B cell (primary cell): ENCODE data around the gene COL26A1. TPM values are rescaled to one million over a fixed set of nuclear protein-coding genes. Genes with fewer than 3 reads are reported as not detected.

Experiments used
- ATAC-seq: fragments of 200-7000 bp; cut with Tn5 transposase; one replicate; pipeline ENCODE4 v1.10.0; 2021; ENCODE audit warnings: low read depth, mild to moderate bottlenecking, moderate number of reproducible peaks, moderate library complexity
- CTCF ChIA-PET: fragments of 350-600 bp; sonication (Branson Sonifier 250); formaldehyde crosslinking; loops from one replicate; lab custom pipeline; 2021; ENCODE audit warnings: antibody characterized with exemption, inconsistent platforms; lab: Charles Lee
- POLR2A ChIA-PET: fragments of 350-600 bp; sonication (Branson Sonifier 250); formaldehyde crosslinking; loops from one replicate; lab custom pipeline; 2021; ENCODE audit warnings: antibody characterized with exemption; lab: Charles Lee
- DNase-seq: peaks from one replicate; pipeline ENCODE4 v3.0.0; 2013
- H2AFZ ChIP-seq: 2 replicates; pipeline ENCODE4 v1.6.1; 2012; ENCODE audit warnings: mild to moderate bottlenecking, low read depth, low read length; ENCODE audit not compliant: insufficient read depth, poor library complexity, severe bottlenecking
- H3K27ac ChIP-seq, 2 donors: 1 replicate in 1 of 2; 2 replicates in 1 of 2; pipeline ENCODE4 v1.5.1; 2012 to 2013; ENCODE audit warnings: low read length in 2 of 2, mild to moderate bottlenecking in 2 of 2, moderate library complexity in 1 of 2
- H3K27me3 ChIP-seq, 4 experiments: fragments of 200-600 bp in 1 of 4; sonication (generic) in 1 of 4; replicated peaks in 1 of 4; 1 replicate in 2 of 4; 2 replicates in 2 of 4; pipeline versions ENCODE4 v1.6.1 to v1.7.0; 2013 to 2016; ENCODE audit warnings: low read length in 3 of 4, mild to moderate bottlenecking in 2 of 4, mixed read lengths in 1 of 4, moderate library complexity in 1 of 4; ENCODE audit not compliant: insufficient read depth in 4 of 4, control insufficient read depth in 3 of 4; ENCODE audit errors: control extremely low read depth in 1 of 4
- H3K36me3 ChIP-seq, 2 experiments: replicated peaks in 1 of 2; 1 replicate in 1 of 2; 2 replicates in 1 of 2; pipeline versions ENCODE4 v1.6.1 to v1.7.1; 2013; ENCODE audit warnings: low read length in 1 of 2; ENCODE audit not compliant: insufficient read depth in 2 of 2, control insufficient read depth in 1 of 2; ENCODE audit errors: control extremely low read depth in 1 of 2, extremely low read depth in 1 of 2
- H3K4me1 ChIP-seq, 2 donors: fragments of 200-600 bp in 1 of 2; sonication (generic) in 1 of 2; 1 replicate in 1 of 2; 2 replicates in 1 of 2; pipeline versions ENCODE4 v1.5.1 to v1.6.1; 2013 to 2017; ENCODE audit warnings: low read length in 2 of 2; ENCODE audit not compliant: control insufficient read depth in 2 of 2, insufficient read depth in 2 of 2
- H3K4me2 ChIP-seq: replicated peaks from 2 replicates; pipeline ENCODE3; 2012; ENCODE audit warnings: mild to moderate bottlenecking, low read depth, low read length; ENCODE audit not compliant: poor library complexity, severe bottlenecking
- H3K4me3 ChIP-seq, 5 experiments: fragments of 200-600 bp in 1 of 5; sonication (generic) in 1 of 5; 1 replicate in 3 of 5; 2 replicates in 2 of 5; pipeline versions ENCODE4 v1.5.1 to v1.7.0; 2011 to 2016; ENCODE audit warnings: low read length in 4 of 5, mild to moderate bottlenecking in 4 of 5, low read depth in 2 of 5, control low read depth in 1 of 5, moderate library complexity in 1 of 5; ENCODE audit not compliant: insufficient read depth in 1 of 5; ENCODE audit errors: control extremely low read depth in 1 of 5, extremely low read depth in 1 of 5
- H3K79me2 ChIP-seq: fragments of 200-600 bp; sonication (generic); one replicate; pipeline ENCODE4 v1.6.0; 2016; ENCODE audit warnings: low read length; ENCODE audit not compliant: control insufficient read depth, insufficient read depth
- H3K9ac ChIP-seq: fragments of 200-600 bp; sonication (generic); 2 replicates; pipeline ENCODE4 v1.6.1; 2017; ENCODE audit warnings: mild to moderate bottlenecking, low read length, moderate library complexity
- H3K9me3 ChIP-seq, 3 donors: one replicate each; pipeline versions ENCODE4 v1.6.1 to v1.7.1; 2013; ENCODE audit warnings: low read length in 2 of 3; ENCODE audit not compliant: control insufficient read depth in 2 of 3, insufficient read depth in 1 of 3; ENCODE audit errors: control extremely low read depth in 1 of 3
- H4K20me1 ChIP-seq: 2 replicates; pipeline ENCODE4 v1.6.0; 2012; ENCODE audit warnings: mild to moderate bottlenecking, low read length; ENCODE audit not compliant: insufficient read depth, control insufficient read depth, poor library complexity, severe bottlenecking
- H3K27ac Mint-ChIP-seq: one replicate; pipeline ENCODE4 v1.8.0; 2021; ENCODE audit warnings: mixed read lengths
- H3K27me3 Mint-ChIP-seq: one replicate; pipeline ENCODE4 v1.8.0; 2021; ENCODE audit warnings: mixed read lengths
- H3K4me1 Mint-ChIP-seq: one replicate; pipeline ENCODE4 v1.8.0; 2021; ENCODE audit warnings: mixed read lengths
- H3K4me3 Mint-ChIP-seq: one replicate; pipeline ENCODE4 v1.8.0; 2021; ENCODE audit warnings: mixed read lengths
- H3K9me3 Mint-ChIP-seq: one replicate; pipeline ENCODE4 v1.8.0; 2022; ENCODE audit warnings: mixed read lengths; ENCODE audit not compliant: insufficient read depth
- EZH2 ChIP-seq: IDR thresholded peaks from 2 replicates; pipeline ENCODE4 v1.6.1; 2012; ENCODE audit warnings: borderline replicate concordance, low read depth, mild to moderate bottlenecking, moderate library complexity, low read length; ENCODE audit not compliant: insufficient read depth, poor library complexity, severe bottlenecking
- WGBS: methylation state at CpG from one replicate; pipeline ENCODE4 v1.1.5; 2013; ENCODE audit warnings: missing lambda C conversion rate; ENCODE audit not compliant: insufficient coverage; 5-methylcytosine and 5-hydroxymethylcytosine counted together
- intact Hi-C: fragments of 100-400 bp; cut with micrococcal nuclease; formaldehyde crosslinking; loops from one replicate; pipeline ENCODE4 v1.10.0; 2022
- polyA minus RNA-seq: library from RNA; depleted of rRNA, polyadenylated mRNA; stranded (reverse); fragments of >200 nt; gene quantifications from 2 replicates; pipeline ENCODE4 v1.2.3, GENCODE V29; 2012
- polyA plus RNA-seq: library from polyadenylated mRNA; depleted of rRNA; stranded (reverse); fragments of >200 nt; gene quantifications from 2 replicates; pipeline ENCODE4 v1.2.3, GENCODE V29; 2012
- total RNA-seq, 2 donors: library from RNA; stranded (reverse); fragments of 120-200 nt in 1 of 2; gene quantifications; 1 replicate in 1 of 2; 2 replicates in 1 of 2; pipeline versions ENCODE4 v1.2.3 to v1.2.4, GENCODE V29; 2013 to 2022
- TF ChIP-seq, protein P1 (sequence below): fragments of 200-600 bp; IDR thresholded peaks from one replicate; pipeline ENCODE4 v1.8.0; 2022; ENCODE audit warnings: antibody characterized with exemption, mild to moderate bottlenecking

Gene COL26A1
- not detected in 2 replicates for total RNA-seq
- not detected for total RNA-seq (2013)
- not detected in 2 replicates for polyA plus RNA-seq
- 0.09 TPM in 1 of 2 replicates, not detected in the other for polyA minus RNA-seq

DNA sequence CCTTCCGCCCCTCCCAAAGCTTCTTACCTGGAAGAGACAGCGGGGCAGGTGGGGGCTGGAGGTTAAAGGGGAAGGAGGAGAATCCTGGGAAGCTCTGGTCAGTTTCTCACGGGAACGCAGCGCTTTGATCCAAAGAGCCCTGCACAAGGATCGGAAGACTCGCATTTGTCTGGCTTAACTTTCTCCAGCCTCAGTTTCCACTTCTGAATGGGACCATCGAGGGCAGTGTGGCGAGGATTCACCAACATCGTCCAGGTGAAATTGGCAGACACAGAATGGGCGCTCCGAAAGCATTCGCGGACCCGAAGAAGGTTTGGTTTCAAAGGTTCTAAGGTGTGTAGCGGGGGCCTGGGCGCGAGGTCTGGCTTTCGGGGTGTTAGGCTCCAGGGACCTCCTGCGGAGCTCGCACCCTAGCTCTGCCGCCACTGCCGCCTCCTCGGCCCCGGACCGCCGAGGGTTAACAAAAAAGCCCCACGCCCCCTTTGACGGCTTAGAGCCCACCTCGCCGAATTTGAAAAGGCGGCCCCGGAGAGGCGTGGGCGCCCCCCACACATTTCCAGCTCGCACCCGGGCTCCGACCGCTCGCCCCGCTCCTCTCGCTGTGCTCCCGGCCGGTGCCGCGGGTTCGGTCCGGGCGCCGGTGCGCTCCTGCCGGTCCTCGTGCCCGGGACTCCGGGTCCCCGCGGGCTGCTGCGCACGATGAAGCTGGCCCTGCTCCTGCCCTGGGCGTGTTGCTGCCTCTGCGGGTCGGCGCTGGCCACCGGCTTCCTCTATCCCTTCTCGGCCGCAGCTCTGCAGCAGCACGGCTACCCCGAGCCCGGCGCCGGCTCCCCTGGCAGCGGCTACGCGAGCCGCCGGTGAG, at the start of gene COL26A1:
Gene COL26A1, plus strand, starts transcription at position 542 of the 862 bp plus-strand sequence. Its CDS starts 158 bp downstream, at position 700.
- ChIA-PET CTCF (interaction anchor here (0.6 to 8.2 kb wide), 8 partner anchors 7 to 146 kb away, joined by 3 to 83 read pairs (median 10); no protein-coding TSS in a partner anchor), POLR2A (interaction anchor here (0.5 kb wide), 1 partner anchor 28 kb away, joined by 3 read pairs; no protein-coding TSS in a partner anchor)
- no peak within 1 kb of the TSS for H3K27ac Mint-ChIP-seq
- H2AFZ ChIP-seq: peak within 1 kb of the TSS; percentile 84
- H3K9me3 ChIP-seq: peaks cover 0 to 11% (median 0%) of the 10 kb centered on the region in 3 donors
- ATAC-seq (peak; percentile 26), DNase-seq (peak; percentile 47)
- H3K27me3 ChIP-seq: peaks cover 0 to 29% (median 11%) of the 10 kb centered on the region in 4 experiments
- 12% methylated on average over 60 of the region's 76 CpGs for WGBS
- H3K9ac ChIP-seq: peak within 1 kb of the TSS; percentile 64
- peak within 1 kb of the TSS; percentile 99 for H3K4me2 ChIP-seq
- intact Hi-C loops: no loop called here
- H3K27me3 Mint-ChIP-seq: peaks cover 23% of the 10 kb centered on the region
- H4K20me1 ChIP-seq: no peaks in the 10 kb centered on the region
- no peaks in the 10 kb centered on the region for H3K79me2 ChIP-seq
- no peaks in the 10 kb centered on the region for H3K9me3 Mint-ChIP-seq
- peaks cover 10 to 21% of the 10 kb centered on the region in 2 donors for H3K4me1 ChIP-seq
- TF ChIP-seq, protein P1, sequence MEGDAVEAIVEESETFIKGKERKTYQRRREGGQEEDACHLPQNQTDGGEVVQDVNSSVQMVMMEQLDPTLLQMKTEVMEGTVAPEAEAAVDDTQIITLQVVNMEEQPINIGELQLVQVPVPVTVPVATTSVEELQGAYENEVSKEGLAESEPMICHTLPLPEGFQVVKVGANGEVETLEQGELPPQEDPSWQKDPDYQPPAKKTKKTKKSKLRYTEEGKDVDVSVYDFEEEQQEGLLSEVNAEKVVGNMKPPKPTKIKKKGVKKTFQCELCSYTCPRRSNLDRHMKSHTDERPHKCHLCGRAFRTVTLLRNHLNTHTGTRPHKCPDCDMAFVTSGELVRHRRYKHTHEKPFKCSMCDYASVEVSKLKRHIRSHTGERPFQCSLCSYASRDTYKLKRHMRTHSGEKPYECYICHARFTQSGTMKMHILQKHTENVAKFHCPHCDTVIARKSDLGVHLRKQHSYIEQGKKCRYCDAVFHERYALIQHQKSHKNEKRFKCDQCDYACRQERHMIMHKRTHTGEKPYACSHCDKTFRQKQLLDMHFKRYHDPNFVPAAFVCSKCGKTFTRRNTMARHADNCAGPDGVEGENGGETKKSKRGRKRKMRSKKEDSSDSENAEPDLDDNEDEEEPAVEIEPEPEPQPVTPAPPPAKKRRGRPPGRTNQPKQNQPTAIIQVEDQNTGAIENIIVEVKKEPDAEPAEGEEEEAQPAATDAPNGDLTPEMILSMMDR: no peak
- peak; percentile 69 for TF ChIP-seq EZH2
- H3K4me3 Mint-ChIP-seq: peak within 1 kb of the TSS; percentile 68
- H3K4me3 ChIP-seq: peak within 1 kb of the TSS in 4 of 5 experiments; percentile 42 to 74 (median 50)
- peaks cover 12% of the 10 kb centered on the region for H3K4me1 Mint-ChIP-seq
- H3K36me3 ChIP-seq: no peaks in the 10 kb centered on the region
- H3K27ac ChIP-seq: no peak within 1 kb of the TSS
